Measurements from ENCODE around the gene SACS. TPM values are rescaled to one million over a fixed set of nuclear protein-coding genes. Genes with fewer than 3 reads are reported as not detected.
"Not testable (repeated sequence)": the region's sequence is repeated elsewhere in the genome, so short reads cannot be mapped to it uniquely, and the experiment has no call there.

The SACS gene
- total and polyA plus RNA-seq, 9 donors, result 28.3 to 76.8 (median 52.9) TPM

DNA sequence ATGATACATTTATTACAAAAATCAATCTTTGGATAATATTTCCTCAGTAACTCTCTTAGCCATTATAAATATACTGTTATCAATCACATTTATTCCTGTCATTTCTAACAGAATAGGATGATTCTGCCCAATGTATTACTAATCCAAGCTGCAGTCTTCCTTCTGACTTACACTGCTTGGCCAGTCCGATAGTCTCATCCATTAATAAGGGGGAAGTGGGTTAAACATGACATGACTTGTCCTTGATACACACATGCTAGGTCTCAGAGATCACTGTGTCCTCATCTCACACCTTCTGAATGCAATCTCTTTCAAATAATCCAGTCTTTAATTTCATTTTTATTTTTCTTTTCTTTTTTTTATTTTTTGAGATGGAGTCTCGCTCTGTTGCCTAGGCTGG, 18.8 kb downstream of the SACS start:
- H3K27ac ChIP-seq (ENCODE audit: low read length), result no peak overlapping the region
- H3K4me1 ChIP-seq (ENCODE audit: control insufficient read depth, insufficient read depth, low read length), result no peaks in the 10 kb centered on the region
- no peak overlapping the region for H3K4me3 ChIP-seq (ENCODE audit: low read length)
- no peaks in the 10 kb centered on the region for H3K27me3 ChIP-seq (ENCODE audit: control insufficient read depth, insufficient read depth, low read length)
- no peak for DNase-seq
- 60% methylated on average over 1 of the region's 2 CpGs for WGBS (ENCODE audit: insufficient coverage)
- H3K36me3 ChIP-seq (ENCODE audit: control insufficient read depth, insufficient read depth, low read length), result peaks cover 2% of the 10 kb centered on the region
- H3K9me3 ChIP-seq (replicated peaks; ENCODE audit: control insufficient read depth, low read depth, low read length), result no peaks in the 10 kb centered on the region

DNA sequence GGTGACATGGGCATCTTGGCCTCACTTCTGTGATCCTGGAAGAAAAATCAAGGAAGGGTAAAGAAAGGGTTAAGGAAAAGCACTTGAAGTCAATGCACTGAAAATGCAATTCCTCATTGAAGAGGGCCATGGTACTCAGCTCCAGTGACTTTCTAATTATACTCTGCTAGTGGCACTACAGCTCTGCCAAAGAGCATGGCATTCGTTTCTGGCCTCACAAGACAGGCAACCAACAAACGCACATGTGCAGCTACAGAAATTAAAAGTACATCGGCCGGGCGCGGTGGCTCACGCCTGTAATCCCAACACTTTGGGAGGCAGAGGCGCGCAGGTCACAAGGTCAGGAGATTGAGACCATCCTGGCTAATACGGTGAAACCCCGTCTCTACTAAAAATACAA, 21.8 kb downstream of the SACS start:
- DNase-seq, result no peak
- Histone ChIP-seq H3K9me3 (replicated peaks; ENCODE audit: control insufficient read depth, low read depth, low read length) (no peaks in the 10 kb centered on the region), H3K27ac (ENCODE audit: low read length) (no peak overlapping the region), H3K4me1 (ENCODE audit: control insufficient read depth, insufficient read depth, low read length) (peaks cover 3% of the 10 kb centered on the region), H3K27me3 (ENCODE audit: control insufficient read depth, insufficient read depth, low read length) (no peaks in the 10 kb centered on the region), H3K4me3 (ENCODE audit: low read length) (no peak overlapping the region), H3K36me3 (ENCODE audit: control insufficient read depth, insufficient read depth, low read length) (no peaks in the 10 kb centered on the region)
- WGBS (ENCODE audit: insufficient coverage), result 70% methylated on average over 1 of the region's 11 CpGs

DNA sequence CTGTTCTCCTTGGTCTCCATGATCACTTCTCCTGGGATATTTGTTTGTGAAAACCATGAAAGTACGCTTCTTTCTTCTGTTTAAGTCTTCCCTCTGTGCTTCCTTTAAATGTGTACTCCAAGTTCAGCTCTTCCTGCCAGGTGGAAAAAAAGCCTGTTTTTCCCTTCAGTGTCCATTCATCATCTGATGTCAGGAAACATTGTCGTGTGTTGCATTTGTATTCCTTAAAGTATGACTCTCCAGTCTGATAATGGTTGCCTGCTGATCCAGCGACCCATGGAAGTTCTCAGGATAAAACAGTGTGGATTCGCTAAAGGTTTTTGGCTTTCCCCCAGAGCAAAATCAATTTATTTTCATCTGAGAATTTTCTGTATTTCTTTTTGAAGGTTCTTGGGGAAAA, 22.3 kb downstream of the SACS start:
- Histone ChIP-seq H3K4me3 (ENCODE audit: low read length) (peak overlapping the region; percentile 1), H3K4me1 (ENCODE audit: control insufficient read depth, insufficient read depth, low read length) (peaks cover 3% of the 10 kb centered on the region), H3K36me3 (ENCODE audit: control insufficient read depth, insufficient read depth, low read length) (no peaks in the 10 kb centered on the region), H3K27me3 (ENCODE audit: control insufficient read depth, insufficient read depth, low read length) (no peaks in the 10 kb centered on the region), H3K9me3 (replicated peaks; ENCODE audit: control insufficient read depth, low read depth, low read length) (no peaks in the 10 kb centered on the region), H3K27ac (ENCODE audit: low read length) (no peak overlapping the region)
- DNase-seq, result no peak
- 17% methylated on average over 1 of the region's 4 CpGs for WGBS (ENCODE audit: insufficient coverage)

DNA sequence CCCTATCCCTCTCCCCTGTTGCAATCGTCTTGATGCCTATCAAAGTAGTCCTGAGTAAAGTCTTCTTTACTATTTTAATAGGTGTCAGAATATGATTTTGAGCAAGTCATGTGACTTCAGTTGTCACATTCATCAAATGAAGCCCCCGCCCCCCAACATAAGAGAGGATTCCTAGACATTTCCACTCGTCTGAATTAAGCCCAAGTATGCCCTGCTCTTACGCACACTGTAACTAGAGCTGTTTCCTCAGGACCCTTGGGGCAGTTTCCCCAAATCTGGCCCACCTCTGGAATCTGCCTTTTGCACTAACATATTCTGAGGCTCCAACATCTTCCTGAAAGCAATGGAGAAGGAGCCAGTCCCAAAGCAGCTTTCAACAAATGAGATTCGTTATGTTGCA, 25.5 kb downstream of the SACS start:
- DNase-seq, result no peak
- Histone ChIP-seq H3K36me3 (ENCODE audit: control insufficient read depth, insufficient read depth, low read length) (no peaks in the 10 kb centered on the region), H3K4me3 (ENCODE audit: low read length) (no peak overlapping the region), H3K27me3 (ENCODE audit: control insufficient read depth, insufficient read depth, low read length) (no peaks in the 10 kb centered on the region), H3K9me3 (replicated peaks; ENCODE audit: control insufficient read depth, low read depth, low read length) (no peaks in the 10 kb centered on the region), H3K27ac (ENCODE audit: low read length) (no peak overlapping the region), H3K4me1 (ENCODE audit: control insufficient read depth, insufficient read depth, low read length) (peaks cover 3% of the 10 kb centered on the region)
- WGBS (ENCODE audit: insufficient coverage), result 64% methylated on average over 3 of the region's 5 CpGs

GRCh38 chr13:23401156-23401555, 32.3 kb downstream of the SACS start:
- H3K27ac ChIP-seq (ENCODE audit: low read length); H3K4me3 ChIP-seq (ENCODE audit: low read length); H3K27me3 ChIP-seq (ENCODE audit: control insufficient read depth, insufficient read depth, low read length); DNase-seq; H3K4me1 ChIP-seq (ENCODE audit: control insufficient read depth, insufficient read depth, low read length); H3K9me3 ChIP-seq (replicated peaks; ENCODE audit: control insufficient read depth, low read depth, low read length); H3K36me3 ChIP-seq (ENCODE audit: control insufficient read depth, insufficient read depth, low read length): not testable (repeated sequence)
- 83% methylated on average over 2 of the region's 2 CpGs for WGBS (ENCODE audit: insufficient coverage)

DNA sequence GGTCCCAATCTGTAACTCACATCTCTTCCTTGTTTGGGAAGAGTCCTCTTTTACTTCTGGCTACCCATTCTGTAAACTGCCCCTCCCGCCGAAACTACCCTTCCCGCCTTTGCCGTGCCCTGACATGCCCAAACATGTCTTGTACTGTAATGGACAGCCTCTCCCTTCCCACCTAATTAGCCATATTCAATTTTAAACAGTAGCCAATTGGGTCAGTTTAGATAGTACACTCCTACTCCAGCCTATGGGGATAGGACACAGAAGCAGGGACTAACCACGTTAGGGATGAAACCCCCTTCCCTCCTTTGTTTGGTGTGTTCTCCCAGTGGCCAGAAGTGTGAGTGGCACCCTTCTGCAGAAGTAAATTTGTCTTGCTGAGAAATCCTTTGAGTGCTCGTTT, 34.2 kb downstream of the SACS start:
- Histone ChIP-seq H3K27ac (ENCODE audit: low read length) (no peak overlapping the region), H3K36me3 (ENCODE audit: control insufficient read depth, insufficient read depth, low read length) (no peaks in the 10 kb centered on the region), H3K27me3 (ENCODE audit: control insufficient read depth, insufficient read depth, low read length) (no peaks in the 10 kb centered on the region), H3K4me1 (ENCODE audit: control insufficient read depth, insufficient read depth, low read length) (no peaks in the 10 kb centered on the region), H3K9me3 (replicated peaks; ENCODE audit: control insufficient read depth, low read depth, low read length) (peaks cover 2% of the 10 kb centered on the region), H3K4me3 (ENCODE audit: low read length) (no peak overlapping the region)
- WGBS (ENCODE audit: insufficient coverage), result 83% methylated on average over 6 of the region's 6 CpGs
- DNase-seq, result no peak

DNA sequence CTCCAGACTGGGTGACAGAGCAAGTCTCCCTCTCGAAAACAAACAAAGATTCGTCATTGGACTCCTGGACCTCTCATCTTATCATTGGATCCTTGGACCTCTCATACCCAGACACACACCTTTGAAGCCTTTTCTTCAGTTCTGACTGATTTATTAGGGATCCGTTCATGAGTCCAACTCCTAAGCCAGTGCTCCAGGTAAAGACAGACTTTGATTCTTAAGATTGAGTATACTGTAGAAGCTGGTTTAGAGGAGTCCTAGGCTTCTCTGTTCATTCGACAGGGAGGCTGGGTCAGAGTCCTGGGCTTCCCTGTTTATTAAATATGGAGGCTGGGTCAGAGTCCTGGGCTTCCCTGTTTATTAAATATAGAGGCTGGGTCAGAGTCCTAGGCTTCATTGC, 38.7 kb downstream of the SACS start:
- Histone ChIP-seq H3K4me3 (ENCODE audit: low read length) (no peak overlapping the region), H3K27me3 (ENCODE audit: control insufficient read depth, insufficient read depth, low read length) (no peaks in the 10 kb centered on the region), H3K4me1 (ENCODE audit: control insufficient read depth, insufficient read depth, low read length) (peaks cover 8% of the 10 kb centered on the region), H3K9me3 (replicated peaks; ENCODE audit: control insufficient read depth, low read depth, low read length) (peaks cover 2% of the 10 kb centered on the region), H3K36me3 (ENCODE audit: control insufficient read depth, insufficient read depth, low read length) (no peaks in the 10 kb centered on the region), H3K27ac (ENCODE audit: low read length) (no peak overlapping the region)
- WGBS (ENCODE audit: insufficient coverage), result 86% methylated on average over 2 of the region's 4 CpGs
- no peak for DNase-seq

DNA sequence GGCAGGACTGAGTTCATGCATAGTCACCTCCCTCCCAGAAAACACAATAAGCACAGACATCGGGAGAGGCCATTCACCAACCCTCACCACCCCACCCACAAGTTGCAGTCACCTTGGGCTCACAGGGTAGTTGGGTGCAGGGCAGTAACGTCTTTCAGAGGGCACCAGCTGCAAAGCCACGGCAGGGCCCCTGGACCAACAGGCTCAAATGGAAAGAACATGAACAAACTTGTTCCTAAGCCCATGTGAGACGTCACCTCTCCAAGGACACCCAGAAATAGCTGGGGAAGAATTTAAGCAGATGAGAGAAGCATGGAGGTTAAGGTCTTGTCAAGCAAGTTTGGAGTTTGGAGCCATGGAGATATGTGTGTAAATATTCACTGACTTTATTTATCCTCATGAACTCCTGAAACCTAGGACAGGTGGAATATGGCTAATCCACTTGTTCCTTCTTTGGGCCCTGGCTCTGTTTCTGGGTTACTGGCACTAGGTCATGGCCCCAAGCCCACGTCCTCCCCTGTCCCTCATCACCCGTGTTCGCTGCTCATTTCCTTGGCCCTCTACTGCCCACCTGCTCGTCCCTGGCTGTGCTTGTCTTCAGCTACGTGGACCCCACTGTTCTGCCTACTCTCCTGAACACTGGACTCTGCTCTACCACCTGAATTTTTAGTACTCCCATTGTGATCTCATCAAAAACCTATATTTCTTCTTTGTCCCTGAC, 40.4 kb downstream of the SACS start:
- 82% methylated on average over 8 of the region's 9 CpGs for WGBS (ENCODE audit: insufficient coverage)
- no peak overlapping the region for H3K4me3 ChIP-seq (ENCODE audit: low read length)
- peaks cover 8% of the 10 kb centered on the region for H3K4me1 ChIP-seq (ENCODE audit: control insufficient read depth, insufficient read depth, low read length)
- no peaks in the 10 kb centered on the region for H3K9me3 ChIP-seq (replicated peaks; ENCODE audit: control insufficient read depth, low read depth, low read length)
- no peaks in the 10 kb centered on the region for H3K27me3 ChIP-seq (ENCODE audit: control insufficient read depth, insufficient read depth, low read length)
- no peak for DNase-seq
- H3K36me3 ChIP-seq (ENCODE audit: control insufficient read depth, insufficient read depth, low read length), result no peaks in the 10 kb centered on the region
- peak overlapping the region; percentile 37 for H3K27ac ChIP-seq (ENCODE audit: low read length)

GRCh38 chr13:23392313-23392712, 41.2 kb downstream of the SACS start:
- no CpG with 5 or more reads among the region's 3 CpGs for WGBS (ENCODE audit: insufficient coverage)
- Histone ChIP-seq H3K36me3 (ENCODE audit: control insufficient read depth, insufficient read depth, low read length) (no peaks in the 10 kb centered on the region), H3K27ac (ENCODE audit: low read length) (peak overlapping the region; percentile 37), H3K4me3 (ENCODE audit: low read length) (no peak overlapping the region), H3K9me3 (replicated peaks; ENCODE audit: control insufficient read depth, low read depth, low read length) (no peaks in the 10 kb centered on the region), H3K4me1 (ENCODE audit: control insufficient read depth, insufficient read depth, low read length) (peaks cover 8% of the 10 kb centered on the region), H3K27me3 (ENCODE audit: control insufficient read depth, insufficient read depth, low read length) (no peaks in the 10 kb centered on the region)
- no peak for DNase-seq

DNA sequence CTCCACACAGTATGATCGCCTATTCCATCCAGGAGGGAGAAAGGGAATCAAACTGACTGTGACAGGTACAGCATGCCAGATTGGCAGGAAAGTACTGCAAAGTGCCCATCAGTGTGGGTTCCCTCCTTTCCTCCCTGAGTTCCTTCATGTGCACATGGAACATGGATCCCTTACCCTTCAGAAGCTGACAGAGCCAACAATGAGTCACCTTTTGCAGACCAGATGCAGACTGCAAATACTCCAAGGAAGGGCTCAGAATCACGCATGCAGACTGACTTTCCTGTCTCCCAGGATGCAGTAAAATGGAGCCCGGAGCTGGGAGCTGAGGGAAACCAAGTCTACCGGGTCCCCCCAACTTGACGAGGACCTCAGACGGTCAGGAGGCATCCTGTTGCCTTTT, 41.8 kb downstream of the SACS start:
- 71% methylated on average over 5 of the region's 6 CpGs for WGBS (ENCODE audit: insufficient coverage)

DNA sequence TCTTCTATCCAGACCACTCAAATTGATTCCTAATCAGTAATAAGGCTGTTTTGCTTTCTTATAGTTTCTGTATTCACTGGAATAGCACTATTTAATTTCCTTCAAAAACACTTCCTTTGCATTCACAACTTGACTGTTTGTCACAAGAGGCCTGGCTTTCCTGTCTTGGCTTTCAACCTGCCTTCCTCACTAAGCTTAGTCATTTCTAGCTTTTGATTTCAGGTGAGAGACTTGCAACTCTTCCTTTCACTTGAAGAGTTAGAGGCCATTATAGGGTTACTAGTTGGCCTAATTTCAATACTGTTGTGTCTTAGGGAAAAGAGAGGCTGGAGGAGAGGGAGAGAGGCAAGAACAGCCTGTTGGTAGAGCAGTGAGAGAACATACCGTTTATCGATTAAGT, 47.0 kb downstream of the SACS start:
- H3K9me3 ChIP-seq (replicated peaks; ENCODE audit: control insufficient read depth, low read depth, low read length), result no peaks in the 10 kb centered on the region
- peaks cover 5% of the 10 kb centered on the region for H3K4me1 ChIP-seq (ENCODE audit: control insufficient read depth, insufficient read depth, low read length)
- no peak overlapping the region for H3K4me3 ChIP-seq (ENCODE audit: low read length)
- WGBS (ENCODE audit: insufficient coverage), result no CpG with 5 or more reads among the region's 2 CpGs
- no peaks in the 10 kb centered on the region for H3K36me3 ChIP-seq (ENCODE audit: control insufficient read depth, insufficient read depth, low read length)
- peak overlapping the region; percentile 59 for H3K27ac ChIP-seq (ENCODE audit: low read length)
- DNase-seq, result no peak
- no peaks in the 10 kb centered on the region for H3K27me3 ChIP-seq (ENCODE audit: control insufficient read depth, insufficient read depth, low read length)

More for the DNA sequence above, 41.8 kb downstream of the SACS start:
- Histone ChIP-seq H3K4me3 (ENCODE audit: low read length) (no peak overlapping the region), H3K36me3 (ENCODE audit: control insufficient read depth, insufficient read depth, low read length) (no peaks in the 10 kb centered on the region), H3K27me3 (ENCODE audit: control insufficient read depth, insufficient read depth, low read length) (no peaks in the 10 kb centered on the region), H3K27ac (ENCODE audit: low read length) (no peak overlapping the region), H3K9me3 (replicated peaks; ENCODE audit: control insufficient read depth, low read depth, low read length) (no peaks in the 10 kb centered on the region), H3K4me1 (ENCODE audit: control insufficient read depth, insufficient read depth, low read length) (peaks cover 8% of the 10 kb centered on the region)
- DNase-seq, result no peak
